Retina (tissue), 1 donor: ENCODE data around the gene CDKN1B.
"Not testable (repeated sequence)": the region's sequence is repeated elsewhere in the genome, so short reads cannot be mapped to it uniquely, and the experiment has no call there.

Source experiments
- DNase-seq: peaks from one replicate; pipeline ENCODE4 v3.0.0-alpha.2; 2016

The CDKN1B gene

GRCh38 chr12:12725086-12725955 is 8.2 kb downstream of the CDKN1B start:
- DNase-seq = peak; percentile 96

DNA sequence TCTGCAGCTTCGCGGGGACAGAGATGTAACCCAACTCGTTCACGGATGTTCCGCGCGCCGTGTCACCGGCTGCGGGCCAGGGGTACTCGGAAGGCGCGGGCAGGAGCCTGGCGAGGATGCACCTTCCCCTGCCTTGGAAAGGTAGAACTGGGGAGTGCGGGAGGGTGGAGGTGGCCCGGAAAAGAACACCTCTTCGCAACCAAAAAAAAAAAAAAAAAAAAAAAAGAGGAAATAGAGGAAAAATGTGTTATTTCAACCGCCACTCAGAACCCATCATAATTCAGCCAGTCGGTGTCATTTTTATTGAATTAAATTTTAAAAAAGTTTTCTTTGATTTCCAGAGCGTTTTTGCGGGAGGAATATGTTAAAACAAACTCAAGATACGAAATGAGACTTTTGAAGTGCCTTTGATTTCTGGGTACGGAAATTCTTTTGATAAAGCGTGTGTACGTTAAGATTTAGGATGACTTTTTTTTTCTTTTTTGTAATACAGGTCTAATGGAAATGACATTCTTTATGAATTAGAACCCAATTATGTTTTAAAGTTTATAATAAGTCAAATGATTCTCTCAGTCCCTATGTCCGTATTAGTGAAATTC is 8.9 kb downstream of the CDKN1B start:
- no peak for DNase-seq

DNA sequence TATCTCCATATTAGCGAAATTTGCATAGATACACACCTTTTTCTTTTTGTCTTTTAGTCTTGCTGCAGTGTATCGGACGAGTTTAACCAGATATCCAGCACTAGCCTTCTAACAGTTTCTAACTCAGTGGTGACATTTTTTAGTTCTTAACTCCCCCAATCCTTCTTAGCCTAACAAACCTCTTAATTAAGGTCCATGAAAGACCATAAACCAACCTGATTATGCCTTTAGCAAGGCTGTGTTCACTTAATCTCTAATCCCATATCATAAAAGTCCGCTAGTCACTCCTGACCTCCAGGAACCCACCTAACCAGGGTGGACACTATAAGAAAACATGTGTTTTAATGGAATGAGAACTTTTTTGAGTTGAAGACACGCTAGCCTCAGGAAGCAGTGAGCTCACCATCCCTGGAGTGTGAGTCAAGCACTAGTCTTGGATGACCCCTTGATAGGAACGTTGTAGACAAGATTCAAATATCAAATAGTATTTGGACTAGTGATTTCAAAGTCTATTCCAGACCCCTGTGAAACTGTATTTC is 9.5 kb downstream of the CDKN1B start:
- peak; percentile 28 for DNase-seq

GRCh38 chr12:12731178-12731577 is 14.0 kb downstream of the CDKN1B start:
- no peak for DNase-seq

DNA sequence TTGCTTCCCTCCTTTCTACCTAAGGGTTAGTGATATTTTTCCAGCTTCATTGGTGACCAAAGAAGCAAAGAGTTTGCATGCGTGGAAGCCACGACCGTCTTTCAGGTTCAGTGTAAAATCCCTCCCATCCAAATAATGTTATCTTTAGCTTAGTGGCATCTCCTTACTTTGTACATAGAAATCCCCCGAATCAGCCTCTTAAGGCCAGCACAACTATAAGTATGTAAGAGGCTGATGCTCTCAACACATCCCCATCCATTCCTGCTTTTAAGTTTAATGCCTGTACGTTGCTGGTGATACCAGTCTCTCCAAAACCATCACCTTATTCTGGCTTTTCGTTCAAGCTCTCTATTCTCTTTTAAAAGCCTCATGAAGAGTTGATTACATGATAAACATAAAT is 14.6 kb downstream of the CDKN1B start:
- no peak for DNase-seq

GRCh38 chr12:12733118-12733517 is 15.9 kb downstream of the CDKN1B start:
- DNase-seq = no peak

DNA sequence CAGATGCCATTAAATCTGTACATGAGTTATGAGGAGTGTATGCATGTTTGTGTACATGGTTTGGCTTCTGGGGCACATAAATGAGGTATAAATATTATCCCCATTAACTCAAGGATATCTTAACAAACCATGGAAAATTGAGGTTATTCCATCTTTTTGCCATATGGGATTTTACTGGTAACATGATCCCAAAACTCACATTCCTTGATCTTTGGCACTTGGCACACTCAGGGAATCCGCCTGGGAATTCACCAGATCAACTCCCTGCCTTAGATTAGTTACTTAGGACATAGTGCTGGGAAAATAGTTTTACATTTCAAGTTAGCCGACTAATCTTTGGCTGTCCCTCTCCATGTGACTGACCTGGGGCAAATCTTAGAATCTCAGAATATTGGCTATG is 16.9 kb downstream of the CDKN1B start:
- DNase-seq = no peak

- no peak for DNase-seq
Measured at GRCh38 chr12:12734561-12735071, 17.4 kb downstream of the CDKN1B start.

GRCh38 chr12:12735301-12735700 is 18.1 kb downstream of the CDKN1B start:
- DNase-seq = no peak

DNA sequence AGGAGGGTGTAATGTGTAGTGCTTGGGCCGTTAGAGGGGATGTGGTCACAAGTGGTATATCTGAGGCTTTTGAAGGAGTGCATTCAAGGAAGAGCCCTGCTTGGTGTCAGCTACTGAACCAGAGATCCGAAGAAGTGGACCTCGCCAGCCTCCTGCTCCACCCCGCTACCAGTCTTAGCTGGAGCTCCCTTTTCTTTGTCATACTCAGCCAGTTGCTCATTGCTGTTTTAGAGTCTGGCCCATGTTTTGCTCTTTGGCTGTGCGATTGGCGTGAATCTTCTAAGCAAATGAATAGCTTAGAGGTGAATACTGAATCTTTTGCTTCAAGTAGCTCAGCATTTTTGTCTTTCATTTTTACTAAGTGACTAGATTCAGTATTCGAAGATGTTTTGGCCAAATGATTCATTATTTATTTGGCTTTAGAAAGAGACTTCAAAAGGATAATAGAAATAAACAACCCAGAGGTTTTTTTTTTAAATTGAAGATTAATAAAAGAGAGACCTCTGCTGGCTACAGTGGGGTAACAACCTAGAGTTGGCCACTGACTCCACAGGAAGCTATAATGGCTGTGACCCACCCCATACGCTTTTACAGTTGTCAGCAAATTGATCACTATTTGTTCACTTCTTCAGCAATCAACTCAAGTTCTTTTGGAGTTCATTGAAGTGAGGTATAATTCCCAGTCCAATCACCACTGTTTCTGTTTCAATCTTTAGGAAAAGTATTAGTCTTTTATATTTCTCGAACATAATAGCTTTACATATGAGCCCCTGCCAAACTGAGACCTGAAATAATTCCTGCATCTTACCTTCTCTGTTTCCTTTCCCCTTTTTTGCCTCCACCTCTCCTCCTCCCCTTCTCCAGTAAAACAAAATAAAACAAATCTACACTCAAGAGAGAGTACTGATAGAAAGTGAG is 19.9 kb downstream of the CDKN1B start:
- DNase-seq = peak; percentile 45

DNA sequence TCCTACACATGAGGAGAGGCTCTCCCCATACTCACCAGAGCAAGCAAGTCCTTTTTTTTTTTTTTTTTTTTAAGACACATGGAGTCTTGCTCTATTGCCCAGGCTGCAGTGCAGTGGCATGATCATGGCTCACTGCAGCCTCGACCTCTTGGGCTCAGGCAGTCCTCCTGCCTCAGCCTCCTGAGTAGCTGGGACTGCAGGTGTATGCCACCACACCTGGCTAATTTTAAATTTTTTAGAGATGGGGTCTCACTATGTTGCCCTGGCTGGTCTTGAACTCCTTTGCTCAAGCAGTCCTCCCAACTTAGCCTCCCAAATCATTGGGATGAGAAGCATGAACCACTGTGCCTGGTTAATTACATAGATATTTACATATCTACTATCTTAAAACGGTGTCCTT is 21.0 kb downstream of the CDKN1B start:
- not testable (repeated sequence) for DNase-seq

DNA sequence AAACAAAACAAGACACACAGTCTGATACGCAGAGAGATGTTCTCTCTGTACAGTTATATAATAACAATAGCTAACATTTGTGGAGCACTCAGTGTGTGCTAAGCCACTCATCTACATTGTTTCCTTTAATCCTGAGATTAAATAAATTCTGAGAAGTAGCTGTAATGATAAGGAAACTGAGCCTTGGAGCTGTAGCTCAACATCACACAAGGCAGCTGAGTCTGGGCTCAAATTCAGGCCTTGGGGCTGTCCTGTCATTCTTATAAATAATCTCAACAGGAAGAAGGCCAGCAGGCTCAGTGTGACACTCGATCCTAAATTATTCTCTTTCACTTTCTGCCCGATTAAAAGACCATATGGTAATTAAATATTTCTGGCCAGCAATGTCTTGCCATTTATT is 24.5 kb downstream of the CDKN1B start:
- DNase-seq = no peak

- no peak for DNase-seq
Measured at GRCh38 chr12:12744546-12745305, 27.6 kb downstream of the CDKN1B start.

DNA sequence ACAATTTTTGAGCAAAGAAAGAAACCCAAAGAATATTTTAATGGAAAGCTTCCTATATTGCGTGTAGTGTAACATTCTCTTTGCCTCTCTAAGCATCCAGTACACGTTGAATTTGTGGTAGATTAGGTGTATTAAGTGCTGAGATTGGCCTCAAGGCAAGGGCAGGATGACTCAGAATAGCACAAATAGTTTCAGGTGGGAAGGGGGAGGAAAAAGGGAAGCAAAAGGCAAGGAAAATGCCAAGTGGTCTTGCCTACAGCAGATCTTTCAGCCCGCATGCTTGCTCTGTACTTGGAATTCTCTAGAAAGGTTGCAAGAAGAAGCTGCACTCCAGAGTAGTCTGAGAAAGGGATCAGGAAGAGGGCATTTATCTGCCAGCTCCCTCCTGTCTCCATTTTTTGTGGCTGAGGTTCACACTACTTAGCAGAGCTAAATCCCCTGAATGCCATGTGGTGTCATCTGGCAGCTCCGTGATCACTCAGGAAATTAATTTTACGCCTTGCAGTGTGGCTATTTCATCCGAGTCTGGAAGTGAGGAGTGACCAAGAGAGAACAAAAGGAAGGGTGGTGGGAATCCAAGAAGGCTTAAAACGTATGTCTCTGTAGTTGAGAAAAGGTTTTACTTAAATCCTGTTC is 28.5 kb downstream of the CDKN1B start:
- DNase-seq = no peak

DNA sequence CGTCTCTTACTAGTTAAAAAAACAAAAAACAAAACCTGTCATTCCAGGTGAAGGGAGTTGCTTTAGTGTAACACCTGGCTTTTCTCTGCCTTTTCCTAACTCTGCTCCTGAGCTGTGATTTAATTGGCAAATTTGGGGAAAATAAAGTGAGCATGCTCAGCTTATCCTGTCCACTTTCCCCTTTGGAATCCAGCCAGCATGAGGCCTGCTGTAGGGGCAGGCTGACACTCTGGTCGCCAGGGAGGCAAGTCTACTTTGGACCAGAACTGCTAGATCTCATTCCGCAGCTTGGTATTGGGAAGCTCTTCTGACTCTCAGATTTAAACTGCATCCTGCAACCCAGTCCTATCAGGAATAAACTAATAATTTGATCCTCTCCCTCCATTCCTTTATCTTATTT is 30.1 kb downstream of the CDKN1B start:
- DNase-seq = no peak

DNA sequence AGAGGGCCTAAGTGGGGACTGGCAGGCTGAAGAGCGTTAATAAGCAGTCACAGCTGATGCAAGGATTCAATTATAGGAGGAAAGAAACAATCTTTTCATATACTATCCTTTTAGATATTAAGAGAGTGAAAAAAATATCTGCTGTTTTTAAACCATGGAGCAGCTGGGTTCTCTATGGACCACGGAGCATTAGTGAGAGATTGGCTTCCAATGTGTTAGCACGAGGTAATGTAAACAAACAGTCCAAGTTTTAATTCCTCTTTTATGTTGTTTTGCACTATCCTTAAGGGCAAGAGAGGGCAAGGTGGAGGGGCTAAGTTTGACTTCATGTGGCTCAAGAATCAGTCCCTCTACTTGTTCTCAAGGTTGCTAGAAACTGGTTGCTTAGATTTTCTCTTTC is 30.9 kb downstream of the CDKN1B start:
- DNase-seq = no peak

GRCh38 chr12:12749433-12749832 is 32.3 kb downstream of the CDKN1B start:
- no peak for DNase-seq

GRCh38 chr12:12755923-12756322 is 38.8 kb downstream of the CDKN1B start:
- no peak for DNase-seq

DNA sequence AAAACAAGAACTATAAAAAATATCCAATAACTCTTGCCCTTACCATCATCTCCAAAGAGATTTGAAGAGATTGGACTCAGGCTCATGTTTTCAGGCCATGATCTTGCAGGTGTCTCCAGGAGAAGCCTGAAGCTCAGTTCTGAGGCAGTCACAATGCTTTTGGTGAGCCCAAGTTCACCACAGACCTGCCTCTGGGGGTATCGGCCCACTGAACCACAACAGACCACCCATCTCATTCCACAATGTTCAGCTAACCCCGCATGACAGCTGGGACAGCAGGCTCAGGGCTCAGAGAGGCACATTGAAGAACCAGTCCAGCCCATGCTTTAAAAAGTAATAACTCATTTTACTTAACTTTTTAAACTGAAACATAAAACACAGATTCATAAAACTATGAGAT is 40.0 kb downstream of the CDKN1B start:
- no peak for DNase-seq

DNA sequence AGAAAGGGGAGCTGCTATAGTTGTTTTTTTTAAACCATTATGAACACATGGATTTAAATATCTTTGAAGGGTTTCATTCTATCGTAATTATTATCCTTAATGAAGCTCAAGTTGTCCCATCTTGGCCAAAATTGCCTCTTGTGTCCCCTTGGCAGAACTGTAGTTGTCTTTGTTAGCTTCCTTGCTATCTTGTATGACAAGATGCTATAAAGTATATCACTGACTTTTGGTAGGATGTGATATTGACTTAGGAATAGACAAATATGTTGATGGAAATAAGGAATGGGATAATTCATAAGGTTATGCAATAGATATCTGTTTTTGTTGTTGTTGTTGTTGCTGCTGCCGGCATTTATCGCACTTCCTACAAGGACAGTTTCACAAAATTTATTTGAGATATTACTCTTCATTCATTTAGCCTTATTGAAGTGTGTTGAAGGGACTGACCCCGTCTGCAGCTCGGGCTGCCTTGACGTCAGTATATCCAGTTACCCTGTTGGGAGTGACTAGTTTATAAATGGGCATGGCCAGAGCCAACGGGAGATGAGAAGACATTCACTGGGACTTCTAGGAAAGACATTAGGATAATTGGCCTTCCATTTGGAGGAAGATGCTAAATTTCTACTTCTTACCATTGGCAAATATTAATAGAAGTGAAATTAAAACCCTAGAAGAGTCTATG is 42.2 kb downstream of the CDKN1B start:
- DNase-seq = no peak

DNA sequence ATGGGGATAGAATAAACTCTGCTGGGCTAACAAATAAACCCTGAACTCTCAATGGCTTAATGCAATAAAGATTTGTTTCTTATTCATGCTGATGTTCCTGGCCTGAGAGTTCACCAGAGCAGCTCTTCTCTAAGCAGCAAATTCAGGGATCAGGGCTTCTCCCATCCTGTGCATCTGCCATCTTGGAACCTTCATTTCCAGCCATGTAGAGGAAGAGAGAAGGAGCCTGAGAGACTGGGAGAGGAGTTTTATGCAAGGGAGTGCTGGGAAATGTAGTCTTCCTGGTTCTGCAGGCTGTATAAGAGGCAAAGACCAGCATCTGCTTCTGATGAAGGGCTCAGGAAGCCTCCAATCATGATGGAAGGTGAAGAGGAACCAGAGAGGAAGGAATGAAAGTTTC is 47.7 kb downstream of the CDKN1B start:
- no peak for DNase-seq
